ENCODE measurements around the gene TBX2.

Gene TBX2

DNA sequence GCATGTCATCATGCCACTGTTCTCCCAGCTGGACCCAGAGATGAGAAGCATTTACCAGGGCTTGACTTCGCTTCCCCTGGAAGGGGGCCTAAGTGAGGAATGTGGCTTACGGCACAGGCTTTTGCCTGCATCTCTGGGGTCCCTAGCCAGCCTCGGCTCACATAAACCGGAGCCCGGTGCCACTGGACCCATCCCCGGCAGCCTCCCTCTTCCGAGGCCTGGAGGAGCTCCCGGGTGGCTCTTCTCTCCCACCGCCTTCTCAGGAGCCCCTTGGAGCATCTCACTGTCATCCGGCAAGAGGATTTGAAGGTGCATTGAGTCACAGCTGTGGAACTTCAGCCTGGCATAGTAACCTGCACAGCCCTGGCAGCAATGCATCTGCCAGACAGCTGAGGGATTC is 29.9 kb upstream of the TBX2 start:
- no peak for DNase-seq

DNA sequence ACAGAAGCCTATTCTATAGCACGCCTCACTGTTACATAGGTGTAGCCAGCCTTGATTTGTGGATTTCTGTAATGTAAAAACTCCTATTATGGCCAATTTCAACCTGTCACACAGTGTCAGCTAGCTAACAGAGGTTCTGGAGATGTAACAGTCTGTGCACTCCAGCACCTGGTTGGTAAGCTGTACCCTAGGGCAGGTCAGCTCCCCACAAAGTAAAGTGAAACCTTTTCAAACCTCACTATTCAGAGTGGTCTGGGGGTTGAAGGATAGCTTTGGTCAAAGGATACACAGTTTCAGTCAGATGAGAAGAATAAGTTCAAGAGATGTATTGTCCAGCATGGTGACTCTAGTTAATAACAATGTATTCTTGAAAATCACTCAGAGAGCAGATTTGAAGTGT is 28.5 kb upstream of the TBX2 start:
- no peak for DNase-seq

GRCh38 chr17:61371606-61372005 is 28.0 kb upstream of the TBX2 start:
- no peak for DNase-seq

DNA sequence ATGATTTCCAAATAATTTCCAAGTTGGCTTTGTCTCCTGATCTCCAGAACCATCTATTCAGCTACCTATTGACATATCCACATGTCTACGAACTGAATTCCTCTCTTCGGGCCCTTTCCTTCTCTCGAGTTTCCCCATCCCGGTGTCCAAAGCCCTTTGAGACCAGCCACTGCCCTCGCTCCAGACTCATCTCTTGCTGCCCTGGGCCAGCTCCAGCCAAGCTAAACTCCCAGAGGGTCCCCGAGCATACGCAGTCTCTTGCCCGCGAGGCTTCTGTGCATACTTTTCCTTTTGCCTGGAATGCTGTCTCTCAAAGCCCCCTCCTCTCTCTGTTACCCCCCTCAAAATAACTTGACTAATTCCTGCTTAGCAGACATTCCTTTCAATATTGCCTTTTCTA is 27.2 kb upstream of the TBX2 start:
- no peak for DNase-seq

- no peak for DNase-seq
Measured at GRCh38 chr17:61376931-61377838, 22.5 kb upstream of the TBX2 start.

DNA sequence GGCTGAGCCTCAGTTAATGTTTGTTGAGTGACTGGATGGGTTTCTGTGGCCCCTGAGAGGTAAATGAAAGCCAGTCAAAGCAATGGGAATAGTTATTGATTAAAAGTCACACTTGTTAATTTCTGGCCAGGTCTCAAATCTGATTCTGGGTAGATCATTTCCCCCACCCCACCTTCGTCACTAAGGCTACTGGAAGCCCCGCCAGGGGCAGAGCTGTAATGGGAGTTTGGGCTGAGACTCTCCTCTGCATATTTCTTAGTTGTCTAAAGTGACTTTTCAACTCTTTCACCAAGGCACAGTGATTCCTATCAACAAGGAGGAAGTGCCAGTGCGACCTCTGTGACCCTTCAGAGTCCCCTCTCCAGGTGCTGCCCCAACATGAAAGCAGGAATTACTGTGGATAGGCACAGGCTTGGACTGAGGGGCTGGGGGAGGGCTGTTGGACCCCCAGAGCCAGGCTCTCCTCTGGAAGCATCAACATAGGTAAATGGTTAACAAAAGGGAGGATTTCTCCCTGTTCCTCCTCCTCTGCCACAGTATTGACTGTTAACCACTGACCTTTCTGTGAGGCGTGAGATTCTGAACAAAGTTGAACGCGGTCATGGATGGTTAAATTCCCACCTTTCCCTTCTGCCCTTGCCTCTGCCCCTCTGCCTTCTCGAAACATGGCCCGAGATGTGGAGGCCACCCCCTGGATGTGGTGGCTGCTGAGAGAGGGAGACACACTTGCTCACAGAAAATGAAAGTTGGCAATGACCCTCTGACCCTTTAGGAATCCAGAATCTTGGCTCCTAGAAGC is 20.8 kb upstream of the TBX2 start:
- DNase-seq, result no peak

DNA sequence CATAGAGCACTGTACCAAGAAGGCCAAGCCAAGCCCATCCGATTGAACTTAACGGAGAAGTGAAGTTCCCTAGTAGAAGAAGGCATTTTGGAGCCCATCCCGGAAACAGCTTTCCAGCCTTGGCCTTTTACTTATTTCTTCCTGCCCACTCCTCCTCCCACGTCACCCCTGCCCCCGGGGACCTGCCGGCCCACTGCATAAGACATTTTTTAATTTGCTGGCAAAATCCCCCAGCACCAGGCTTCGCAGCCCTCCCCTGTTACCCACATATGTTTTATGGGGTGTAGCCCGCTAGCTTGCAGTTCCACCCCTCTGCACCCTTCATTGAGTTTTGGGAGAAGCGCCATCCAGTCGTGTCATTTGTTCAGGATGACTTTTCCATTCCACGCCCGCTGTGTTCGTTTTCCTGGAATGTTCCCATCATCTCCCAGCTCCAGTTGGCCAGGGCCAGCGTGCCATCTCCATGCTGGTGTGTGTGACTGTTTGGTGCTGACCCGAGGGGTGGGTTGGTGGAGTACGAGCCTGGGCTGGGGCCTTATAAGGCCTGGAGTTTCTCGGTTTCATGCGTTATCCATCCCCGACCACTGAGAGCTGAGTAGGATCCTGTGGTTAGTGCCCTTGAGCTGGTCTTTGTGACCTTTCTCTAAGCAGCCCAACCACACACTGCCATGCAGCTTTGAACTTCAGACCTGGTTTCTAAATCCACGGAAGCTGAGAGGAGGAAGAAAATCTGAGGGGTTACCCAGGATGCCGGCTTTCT is 20.0 kb upstream of the TBX2 start:
- no peak for DNase-seq

- no peak for DNase-seq
Measured at GRCh38 chr17:61380217-61380835, 19.3 kb upstream of the TBX2 start.

DNA sequence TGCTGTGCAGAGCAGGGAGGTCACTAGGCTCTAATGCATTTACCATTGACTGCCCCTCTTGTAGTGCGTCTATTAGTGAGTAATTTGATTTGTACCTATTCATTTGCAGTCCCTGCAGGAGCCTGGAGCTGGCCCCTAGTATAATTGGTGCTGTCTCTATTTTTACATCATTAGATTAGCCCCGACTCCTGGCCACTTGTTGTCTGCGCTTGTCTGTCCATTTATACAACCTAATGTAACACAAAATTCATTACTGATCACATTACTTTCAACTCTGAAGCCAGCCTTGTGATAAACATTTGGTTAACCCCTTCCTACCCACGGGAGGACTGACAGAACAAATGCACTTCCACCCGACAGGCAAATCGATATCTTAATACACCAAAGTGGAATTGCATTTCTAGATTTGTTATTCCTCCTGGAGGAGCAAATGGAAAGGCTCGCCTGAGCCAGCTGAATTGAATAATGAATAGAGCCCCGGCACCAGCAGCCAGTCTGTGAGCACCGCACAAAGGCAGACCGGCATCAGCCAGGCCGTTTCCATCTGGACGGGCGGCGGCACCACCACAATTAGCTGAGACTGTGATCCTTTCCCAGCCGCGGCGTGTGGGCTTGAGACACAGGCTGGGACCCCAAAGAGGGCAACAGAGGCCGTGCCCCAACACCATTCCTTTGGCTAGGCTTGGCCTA is 18.7 kb upstream of the TBX2 start:
- no peak for DNase-seq

DNA sequence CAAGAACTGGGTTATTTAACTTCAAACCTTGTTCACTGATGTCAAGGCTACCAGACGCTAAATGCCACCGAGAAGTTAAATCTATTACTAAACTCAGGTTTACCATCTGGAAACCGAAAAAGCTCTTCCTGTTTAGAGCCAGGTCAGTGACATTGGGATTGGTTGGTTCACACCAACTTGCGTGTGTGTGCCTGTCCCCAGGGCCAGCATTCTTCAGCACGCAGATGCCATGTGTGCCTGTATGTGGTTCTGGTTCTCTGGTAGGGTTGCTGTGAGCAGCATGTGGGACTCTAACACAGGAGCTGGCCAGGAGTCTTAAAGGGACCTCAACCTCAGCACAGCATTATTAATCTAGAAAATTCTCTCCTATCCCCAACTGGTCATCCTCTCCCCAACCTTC is 18.1 kb upstream of the TBX2 start:
- DNase-seq, result no peak

DNA sequence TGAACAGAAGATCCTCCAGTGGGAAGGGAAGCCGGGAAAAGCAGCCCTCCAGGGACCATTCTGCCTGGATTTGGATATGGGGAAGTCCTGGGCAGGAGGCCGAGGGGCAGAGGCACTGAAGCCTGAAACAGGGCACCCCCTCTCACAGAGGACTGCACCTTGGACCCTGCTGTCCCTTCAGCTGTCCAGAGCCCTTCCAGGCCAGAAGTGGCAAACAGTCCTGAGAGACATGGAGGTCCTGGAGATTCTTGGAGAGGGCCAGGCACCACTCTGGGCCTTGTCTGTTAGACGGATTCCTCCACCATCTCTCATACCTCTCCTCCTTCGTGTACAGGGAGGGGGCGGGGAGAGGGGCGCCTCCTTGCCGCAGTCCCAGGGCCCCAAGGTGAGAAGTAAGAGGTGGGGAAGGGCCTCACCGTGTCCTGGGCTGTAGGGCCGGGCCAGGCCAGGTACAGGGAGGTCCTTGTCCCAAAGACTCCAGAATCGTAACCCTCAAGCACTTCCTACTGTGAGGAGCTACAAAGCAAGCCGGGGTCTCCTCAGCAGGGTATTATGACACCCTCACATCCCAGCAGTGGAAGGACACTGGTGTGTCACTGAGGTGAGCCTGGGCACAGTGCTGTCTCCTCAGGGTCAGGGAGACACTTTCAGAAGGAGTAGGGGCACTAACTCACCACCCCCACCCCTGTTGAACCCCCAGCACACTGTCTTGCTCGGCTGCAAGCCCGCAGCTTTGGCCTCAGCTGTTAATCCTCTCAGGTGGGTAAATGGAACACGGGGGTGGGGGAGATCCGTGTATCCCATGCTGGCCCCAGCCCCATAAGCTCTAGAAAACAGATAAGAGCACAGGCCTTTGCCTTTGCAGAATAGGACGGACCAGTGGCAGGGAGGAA is 16.6 kb upstream of the TBX2 start:
- no peak for DNase-seq

DNA sequence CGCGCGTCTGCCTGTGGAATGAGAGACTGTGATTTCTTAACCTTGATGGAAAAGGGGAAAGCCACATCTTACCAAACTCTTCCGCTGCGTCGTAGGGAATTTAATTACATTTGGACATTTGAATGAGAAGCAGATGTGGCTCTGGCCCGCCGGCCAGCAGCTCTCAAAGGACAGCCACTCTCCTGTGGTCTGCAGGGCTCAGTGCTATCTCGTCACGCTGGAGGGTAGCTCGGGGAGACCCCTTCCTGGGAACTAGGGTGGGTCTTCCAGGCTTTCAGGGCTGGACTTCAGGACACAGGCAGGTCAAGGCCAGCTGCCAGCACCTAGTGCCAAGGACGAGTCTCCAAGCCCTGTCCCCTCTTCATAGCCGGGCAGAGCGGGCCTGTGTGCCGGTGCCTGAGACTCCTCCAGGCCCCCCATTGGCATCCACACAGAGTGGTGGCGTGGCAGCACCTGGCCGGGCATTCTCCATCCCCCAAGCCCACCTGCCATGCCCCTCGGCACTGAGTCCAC is 15.9 kb upstream of the TBX2 start:
- no peak for DNase-seq

GRCh38 chr17:61384354-61384691 is 15.3 kb upstream of the TBX2 start:
- no peak for DNase-seq

DNA sequence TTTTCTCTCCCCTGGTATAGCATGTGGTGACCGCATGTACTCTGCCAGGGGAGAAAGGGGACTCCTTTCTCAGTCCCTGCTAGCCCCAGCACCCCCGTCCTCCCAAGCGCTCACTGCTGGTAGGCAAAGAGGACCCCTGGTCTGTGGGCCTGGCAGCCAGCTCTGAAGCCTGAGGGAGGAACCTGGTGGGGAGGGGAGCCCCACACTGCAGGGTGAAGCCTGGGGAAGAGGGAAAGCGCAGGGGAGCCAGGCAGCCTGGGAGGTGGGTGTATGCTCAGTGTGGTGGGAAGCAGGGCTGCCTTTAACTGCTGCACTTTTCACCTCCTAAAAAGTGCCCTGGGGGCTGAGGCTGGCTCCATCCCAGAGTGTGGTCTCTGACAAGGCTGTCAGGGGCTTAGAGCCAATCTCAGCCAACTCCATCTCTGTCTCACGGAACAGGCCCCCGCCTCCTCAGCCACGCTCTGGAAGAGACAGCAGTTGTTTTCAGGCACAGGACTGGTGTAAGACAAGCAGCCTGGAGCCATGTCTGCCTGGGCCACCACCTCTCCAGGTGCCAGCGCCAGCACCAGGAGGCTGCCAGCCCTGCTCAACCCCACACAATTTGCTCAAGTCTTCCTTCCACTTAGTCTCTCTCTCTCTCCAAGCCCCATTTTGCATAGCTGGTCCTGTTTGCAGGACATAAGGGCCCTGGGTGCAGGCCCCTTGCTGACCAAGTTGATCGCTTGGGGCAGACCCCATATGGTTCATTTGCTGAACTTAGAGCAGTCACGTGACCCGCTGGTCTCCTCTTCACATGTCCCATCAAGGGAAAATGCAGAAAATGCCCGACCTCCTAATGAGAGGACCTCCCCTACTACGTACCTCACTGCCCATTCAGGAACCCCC is 14.7 kb upstream of the TBX2 start:
- no peak for DNase-seq

DNA sequence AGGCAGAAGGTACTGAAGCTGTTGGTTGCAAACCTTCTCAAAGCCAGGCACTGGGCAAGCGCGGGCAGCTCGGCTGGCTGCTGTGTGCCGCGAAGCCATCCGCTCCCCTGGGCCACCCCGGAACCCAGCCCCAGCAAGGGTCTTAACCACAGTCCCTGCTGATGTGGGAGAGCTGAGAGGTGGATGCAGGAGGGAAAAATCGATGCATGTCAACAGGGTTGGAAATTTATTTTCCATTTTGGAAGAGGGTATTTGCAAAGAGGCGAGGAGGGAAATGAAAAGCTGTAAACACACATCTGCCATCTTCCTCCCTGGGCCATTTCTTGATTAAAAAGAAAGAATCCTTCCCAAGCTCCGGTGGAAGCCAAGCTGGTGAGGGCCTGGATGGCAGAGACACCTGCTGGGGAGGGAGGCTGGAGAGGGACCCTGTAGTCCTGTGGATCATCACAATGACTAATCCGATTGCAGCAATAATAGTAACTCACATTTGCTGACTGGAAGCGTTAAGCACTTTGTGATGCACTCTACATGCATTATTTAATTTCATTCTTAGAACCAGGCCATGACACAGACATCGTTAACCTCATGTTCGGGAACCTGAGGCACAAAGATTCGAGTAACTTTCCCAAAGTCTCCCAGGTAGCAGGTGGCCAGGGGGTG is 13.9 kb upstream of the TBX2 start:
- no peak for DNase-seq

DNA sequence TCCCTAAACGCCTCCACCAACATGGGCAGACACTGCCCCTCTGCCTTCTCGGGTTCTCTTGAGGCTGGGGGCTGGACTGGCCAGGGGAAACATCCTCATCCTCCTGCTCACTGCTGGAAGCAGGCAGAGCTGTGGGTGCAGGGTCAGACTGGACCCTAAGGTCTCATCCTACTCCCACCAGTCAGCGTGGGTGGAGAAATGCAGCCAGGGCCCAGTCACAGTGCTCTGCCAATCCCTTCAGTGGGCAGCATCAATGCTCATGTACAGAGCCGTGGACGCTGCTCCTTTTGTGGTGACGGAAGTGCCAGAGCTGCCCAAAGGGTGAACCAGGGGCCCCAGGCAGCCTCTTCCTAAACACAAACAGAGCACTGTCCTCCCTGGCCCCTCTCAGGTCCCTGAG is 13.4 kb upstream of the TBX2 start:
- DNase-seq, result no peak

DNA sequence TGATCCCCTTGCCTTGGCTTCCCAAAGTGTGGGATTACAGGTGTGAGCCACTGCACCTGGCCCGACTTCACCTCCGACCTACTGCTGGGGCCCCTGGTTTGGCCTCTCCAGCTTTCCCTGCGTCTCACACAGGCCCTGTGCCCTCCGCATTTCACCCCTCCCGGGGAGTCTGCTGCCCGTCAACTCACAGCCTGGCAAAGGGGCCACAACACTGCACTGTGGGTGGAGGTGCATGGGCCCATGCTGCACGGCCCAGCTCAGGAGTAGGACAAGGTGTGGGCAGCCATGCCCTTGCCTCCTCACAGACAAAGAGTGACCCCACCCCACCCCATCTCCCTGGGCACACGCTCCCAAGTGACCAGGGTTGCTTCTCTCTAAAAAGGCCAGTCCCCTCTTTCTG is 12.6 kb upstream of the TBX2 start:
- DNase-seq, result no peak

GRCh38 chr17:61387511-61388305 is 11.9 kb upstream of the TBX2 start:
- no peak for DNase-seq

All from NCI-H1092 (cell line).